ENCODE data around the gene AGPAT4.

The AGPAT4 gene

GRCh38 chr6:161265554-161265953 is 8.3 kb downstream of the AGPAT4 start:
- no peak for DNase-seq
- no peak overlapping the region for H3K4me3 ChIP-seq (ENCODE audit: low read depth, low read length)
- no peak overlapping the region for H3K27ac ChIP-seq
- H3K9me3 ChIP-seq (ENCODE audit: severe bottlenecking), result no peaks in the 10 kb centered on the region
- TF ChIP-seq CTCF (IDR thresholded peaks at IDR 0.05; ENCODE audit: low read depth, low read length), result no peak
- no peaks in the 10 kb centered on the region for H3K27me3 ChIP-seq (ENCODE audit: insufficient read depth, low read depth, severe bottlenecking)
- H3K36me3 ChIP-seq, result peaks cover 4% of the 10 kb centered on the region

- H3K27me3 ChIP-seq (ENCODE audit: insufficient read depth, low read depth, severe bottlenecking), result no peaks in the 10 kb centered on the region
- DNase-seq, result no peak
- TF ChIP-seq CTCF (IDR thresholded peaks at IDR 0.05; ENCODE audit: low read depth, low read length), result no peak
- no peak overlapping the region for H3K27ac ChIP-seq
- H3K4me3 ChIP-seq (ENCODE audit: low read depth, low read length), result no peak overlapping the region
- peaks cover 12% of the 10 kb centered on the region for H3K36me3 ChIP-seq
- H3K9me3 ChIP-seq (ENCODE audit: severe bottlenecking), result no peaks in the 10 kb centered on the region
Observed at GRCh38 chr6:161264181-161264580, 9.7 kb downstream of the AGPAT4 start.

- no peak overlapping the region for H3K27ac ChIP-seq
- no peak for TF ChIP-seq CTCF (IDR thresholded peaks at IDR 0.05; ENCODE audit: low read depth, low read length)
- no peaks in the 10 kb centered on the region for H3K9me3 ChIP-seq (ENCODE audit: severe bottlenecking)
- DNase-seq, result no peak
- peaks cover 12% of the 10 kb centered on the region for H3K36me3 ChIP-seq
- H3K27me3 ChIP-seq (ENCODE audit: insufficient read depth, low read depth, severe bottlenecking), result no peaks in the 10 kb centered on the region
- no peak overlapping the region for H3K4me3 ChIP-seq (ENCODE audit: low read depth, low read length)
Observed at GRCh38 chr6:161261816-161262215, 12.0 kb downstream of the AGPAT4 start.

- peaks cover 12% of the 10 kb centered on the region for H3K36me3 ChIP-seq
- no peaks in the 10 kb centered on the region for H3K27me3 ChIP-seq (ENCODE audit: insufficient read depth, low read depth, severe bottlenecking)
- no peak for DNase-seq
- TF ChIP-seq CTCF (IDR thresholded peaks at IDR 0.05; ENCODE audit: low read depth, low read length), result no peak
- H3K27ac ChIP-seq, result no peak overlapping the region
- H3K9me3 ChIP-seq (ENCODE audit: severe bottlenecking), result no peaks in the 10 kb centered on the region
- H3K4me3 ChIP-seq (ENCODE audit: low read depth, low read length), result no peak overlapping the region
Observed at GRCh38 chr6:161261325-161261724, 12.5 kb downstream of the AGPAT4 start.

- DNase-seq, result no peak
- Histone ChIP-seq H3K36me3 (peaks cover 12% of the 10 kb centered on the region; the same call in 1 of the 2 replicates), H3K27ac (no peak overlapping the region), H3K9me3 (ENCODE audit: severe bottlenecking) (no peaks in the 10 kb centered on the region), H3K27me3 (ENCODE audit: insufficient read depth, low read depth, severe bottlenecking) (no peaks in the 10 kb centered on the region), H3K4me3 (ENCODE audit: low read depth, low read length) (no peak overlapping the region)
- no peak for TF ChIP-seq CTCF (IDR thresholded peaks at IDR 0.05; ENCODE audit: low read depth, low read length)
Observed at GRCh38 chr6:161259302-161259701, 14.6 kb downstream of the AGPAT4 start.

- no peaks in the 10 kb centered on the region for H3K9me3 ChIP-seq (ENCODE audit: severe bottlenecking)
- peaks cover 12% of the 10 kb centered on the region; the same call in 1 of the 2 replicates for H3K36me3 ChIP-seq
- no peak overlapping the region for H3K27ac ChIP-seq
- no peaks in the 10 kb centered on the region for H3K27me3 ChIP-seq (ENCODE audit: insufficient read depth, low read depth, severe bottlenecking)
- no peak overlapping the region for H3K4me3 ChIP-seq (ENCODE audit: low read depth, low read length)
- TF ChIP-seq CTCF (IDR thresholded peaks at IDR 0.05; ENCODE audit: low read depth, low read length), result no peak
- DNase-seq, result no peak
Observed at GRCh38 chr6:161257793-161258457, 15.9 kb downstream of the AGPAT4 start.

Measured in WERI-Rb-1 (cell line).